ENCODE results near the gene CNOT8. TPM values are rescaled to one million over a fixed set of nuclear protein-coding genes. Genes with fewer than 3 reads are reported as not detected.

Gene CNOT8
- total RNA-seq, 1 experiment from 2014 or later = 45.0 TPM

DNA sequence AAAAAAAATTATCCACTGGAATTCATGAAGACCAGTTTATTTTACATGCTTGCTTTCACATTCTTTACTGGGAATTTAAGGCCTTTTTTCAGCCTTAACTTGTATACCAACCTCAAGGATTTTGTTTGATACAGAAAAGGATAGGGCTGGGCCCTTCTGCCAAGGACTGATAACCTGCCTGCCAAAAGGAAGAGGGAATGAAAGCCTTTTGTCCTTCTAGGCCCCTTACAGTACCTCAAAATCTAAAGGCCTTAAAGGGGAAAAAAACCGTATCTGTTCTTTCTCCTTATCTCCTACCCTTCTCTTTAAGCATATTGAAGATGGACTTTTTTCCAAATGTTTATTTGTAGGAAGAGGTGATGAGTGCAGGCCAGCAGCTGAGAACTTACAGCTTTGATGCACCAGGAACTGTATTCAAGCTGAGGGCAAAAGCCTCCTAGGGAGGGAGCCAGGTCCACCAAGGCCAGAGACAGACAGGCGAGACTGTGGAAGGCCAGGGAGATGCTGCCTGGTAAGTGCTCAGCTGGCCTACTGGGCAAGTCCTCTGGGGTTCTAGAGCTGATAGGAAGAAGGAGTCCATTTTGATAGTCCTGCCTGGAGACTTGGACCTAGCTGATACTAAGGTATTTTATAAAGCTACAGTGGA, 39.8 kb upstream of the CNOT8 start:
- ChIA-PET CTCF (interaction anchor here (1.0 kb wide), 1 partner anchor 168 kb away, joined by 3 read pairs; no protein-coding TSS in a partner anchor), RAD21 (ENCODE audit: low non-redundant PET in 1 of 2, low total read pairs in 2 of 2, uncharacterized antibody in 2 of 2, unreplicated experiment in 2 of 2) (no interaction called here), POLR2A (interaction anchor here (0.6 kb wide), 1 partner anchor 9 kb away, joined by 3 read pairs; no protein-coding TSS in a partner anchor)
- no peak overlapping the region for H3K4me3 ChIP-seq (replicated peaks in 1 of 2; ENCODE audit: low read depth in 1 of 2, low read length in 2 of 2)
- H3K9ac ChIP-seq (ENCODE audit: low read length) = no peak overlapping the region
- no peak for DNase-seq (ENCODE audit: low read depth, low spot score)
- H2AFZ ChIP-seq (ENCODE audit: low read depth, low read length, poor library complexity, severe bottlenecking) = no peak overlapping the region
- intact Hi-C loops (cut with micrococcal nuclease) = no loop called here
- H3K36me3 ChIP-seq (ENCODE audit: control insufficient read depth in 1 of 2, insufficient read depth in 2 of 2, low read length in 2 of 2) = peaks cover 25 to 44% of the 10 kb centered on the region in 2 experiments
- TF ChIP-seq POLR2AphosphoS5 (IDR thresholded peaks at IDR 0.05; ENCODE audit: low read depth, low read length) = peak; percentile 21; the same call in 1 of the 2 replicates
- TF ChIP-seq FOSL1 (IDR thresholded peaks at IDR 0.05; ENCODE audit: low read depth) = no peak
- no peaks in the 10 kb centered on the region for H3K27me3 ChIP-seq (ENCODE audit: insufficient read depth, low read length)
- no peak overlapping the region for H3K4me2 ChIP-seq (ENCODE audit: low read length)
- H3K79me2 ChIP-seq (ENCODE audit: insufficient read depth, low read length) = peaks cover 4% of the 10 kb centered on the region; the same call in 1 of the 2 replicates
- H3K4me1 ChIP-seq (ENCODE audit: control insufficient read depth in 1 of 2, insufficient read depth in 2 of 2, low read length in 2 of 2) = no peaks in the 10 kb centered on the region
- no TSS peak for BruUV-seq (replicated peaks)
- no peaks in the 10 kb centered on the region for H3K9me3 ChIP-seq (ENCODE audit: control insufficient read depth in 1 of 2, insufficient read depth in 1 of 2, low read depth in 1 of 2, low read length in 2 of 2)
- no peaks in the 10 kb centered on the region for H3K9me2 ChIP-seq (ENCODE audit: insufficient read depth)
- H3K27ac ChIP-seq (ENCODE audit: low read depth, low read length) = no peak overlapping the region
- ATAC-seq = no peak
- H4K20me1 ChIP-seq (ENCODE audit: insufficient read depth) = no peaks in the 10 kb centered on the region

DNA sequence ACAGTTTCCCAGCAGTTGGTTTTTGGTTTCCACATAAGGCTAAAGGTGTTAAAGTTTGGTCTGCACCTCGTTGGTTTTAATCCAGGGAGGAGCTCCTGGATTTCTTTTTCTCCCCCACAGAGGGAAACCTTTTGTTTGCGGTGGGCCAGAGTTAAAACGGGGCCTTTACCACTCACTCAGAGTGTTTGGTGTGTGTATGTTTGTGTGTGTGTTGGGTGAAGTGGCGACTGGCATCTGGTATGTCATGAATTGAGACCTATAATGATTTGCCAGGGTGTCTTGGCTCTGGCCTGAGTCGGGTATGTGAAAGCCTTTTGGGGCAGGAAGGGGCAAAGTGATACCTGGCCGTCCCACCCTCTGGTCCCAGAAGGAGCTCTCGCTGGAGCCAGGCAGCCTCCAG, 38.9 kb upstream of the CNOT8 start:
- H3K79me2 ChIP-seq (ENCODE audit: insufficient read depth, low read length) = no peaks in the 10 kb centered on the region; the same call in 1 of the 2 replicates
- ChIA-PET CTCF (no interaction called here), POLR2A (interaction anchor here (0.6 kb wide), 1 partner anchor 10 kb away, joined by 3 read pairs; no protein-coding TSS in a partner anchor), RAD21 (ENCODE audit: low non-redundant PET in 1 of 2, low total read pairs in 2 of 2, uncharacterized antibody in 2 of 2, unreplicated experiment in 2 of 2) (interaction anchor here in 1 of 2 experiments (0.6 kb wide), 1 partner anchor 169 kb away, joined by 5 read pairs; no protein-coding TSS in a partner anchor)
- no peak overlapping the region for H3K4me3 ChIP-seq (replicated peaks in 1 of 2; ENCODE audit: low read depth in 1 of 2, low read length in 2 of 2)
- H3K9me3 ChIP-seq (ENCODE audit: control insufficient read depth in 1 of 2, insufficient read depth in 1 of 2, low read depth in 1 of 2, low read length in 2 of 2) = no peaks in the 10 kb centered on the region
- no peak overlapping the region for H3K27ac ChIP-seq (ENCODE audit: low read depth, low read length)
- no peaks in the 10 kb centered on the region for H3K4me1 ChIP-seq (ENCODE audit: control insufficient read depth in 1 of 2, insufficient read depth in 2 of 2, low read length in 2 of 2)
- peaks cover 17 to 36% of the 10 kb centered on the region in 2 experiments for H3K36me3 ChIP-seq (ENCODE audit: control insufficient read depth in 1 of 2, insufficient read depth in 2 of 2, low read length in 2 of 2)
- H3K9me2 ChIP-seq (ENCODE audit: insufficient read depth) = no peaks in the 10 kb centered on the region
- no peak overlapping the region for H2AFZ ChIP-seq (ENCODE audit: low read depth, low read length, poor library complexity, severe bottlenecking)
- no peaks in the 10 kb centered on the region for H3K27me3 ChIP-seq (ENCODE audit: insufficient read depth, low read length)
- ATAC-seq (no peak), DNase-seq (ENCODE audit: low read depth, low spot score) (no peak)
- no peak overlapping the region for H3K4me2 ChIP-seq (ENCODE audit: low read length)
- no peak overlapping the region for H3K9ac ChIP-seq (ENCODE audit: low read length)
- intact Hi-C loops (cut with micrococcal nuclease) = no loop called here
- no peaks in the 10 kb centered on the region for H4K20me1 ChIP-seq (ENCODE audit: insufficient read depth)
- TF ChIP-seq POLR2AphosphoS5 (IDR thresholded peaks at IDR 0.05; ENCODE audit: low read depth, low read length) = 0 out of 2 replicates have a peak, but pooled peaks have one; percentile 0
- TF ChIP-seq FOSL1 (IDR thresholded peaks at IDR 0.05; ENCODE audit: low read depth) = no peak
- no peak for TF ChIP-seq ZNF274 (IDR thresholded peaks at IDR 0.05; ENCODE audit: low read depth, low read length)
- no peak for TF ChIP-seq RAD21 (IDR thresholded peaks at IDR 0.05; ENCODE audit: low read depth)
- no TSS peak for BruUV-seq (replicated peaks)
